ENCODE results near the gene GDI2.
A peak's percentile ranks its signal among the peaks of the same experiment; 100 is the strongest.
"Not testable (repeated sequence)": the region's sequence is repeated elsewhere in the genome, so short reads cannot be mapped to it uniquely, and the experiment has no call there.

GDI2 gene

GRCh38 chr10:5813341-5814109 is at the start of gene GDI2:
GDI2 (minus strand) TSS chr10:5813434; CDS start chr10:5813258, 176 bp downstream.
- DNase-seq: peak; percentile 69 to 84

DNA sequence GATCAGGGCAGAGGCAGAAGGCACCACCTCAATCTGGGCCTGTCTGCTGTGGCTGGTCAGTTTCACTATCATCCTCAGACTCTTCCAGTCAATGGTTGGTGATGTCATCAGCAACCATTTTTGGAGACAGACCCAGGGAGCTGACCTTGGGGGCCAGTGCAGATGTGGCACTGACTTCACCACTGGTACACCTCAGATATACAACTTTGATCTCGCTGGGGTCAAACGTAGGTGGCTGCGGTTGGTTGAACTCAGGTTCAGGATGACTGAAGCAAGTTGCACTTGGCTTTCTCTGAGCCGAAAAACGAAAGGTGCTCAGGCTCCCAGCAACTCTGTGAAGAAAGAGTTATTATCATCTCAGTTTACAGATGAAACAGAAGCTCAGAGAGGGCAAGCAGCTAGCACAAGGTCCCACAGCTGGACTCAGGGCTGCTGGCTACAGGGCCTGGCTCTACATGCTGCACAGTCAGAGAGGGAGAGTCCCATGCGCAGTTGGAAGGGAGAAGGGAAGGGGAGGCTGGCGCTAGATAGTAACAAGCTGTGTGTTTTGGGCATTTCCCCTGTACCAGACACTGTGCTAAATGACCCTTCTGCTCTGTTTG is 49.2 kb upstream of the GDI2 start:
- DNase-seq: no peak

GRCh38 chr10:5860066-5860465 is 46.8 kb upstream of the GDI2 start:
- no peak for DNase-seq

DNA sequence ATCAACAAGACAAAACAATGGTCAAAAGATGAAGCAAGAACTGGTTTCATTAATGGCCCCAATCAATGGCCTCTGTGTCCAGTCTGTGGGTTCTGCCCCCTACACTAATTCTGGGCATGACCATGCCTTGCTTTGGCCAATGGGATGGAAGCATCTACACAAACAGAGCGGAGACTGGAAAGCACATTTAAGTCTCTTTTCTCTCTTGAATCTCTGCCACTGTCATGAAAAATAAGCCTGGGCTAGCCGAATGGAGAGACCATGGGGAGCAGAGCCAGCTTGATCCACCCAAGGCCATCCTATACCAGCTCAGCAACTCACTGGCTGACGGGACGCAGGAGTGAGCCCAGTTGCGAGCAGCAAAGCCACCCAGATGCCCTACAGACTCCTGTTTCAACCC is 45.6 kb upstream of the GDI2 start:
- DNase-seq: no peak

- no peak for DNase-seq
These were observed 43.4 kb upstream of the GDI2 start for GRCh38 chr10:5856701-5857004.

DNA sequence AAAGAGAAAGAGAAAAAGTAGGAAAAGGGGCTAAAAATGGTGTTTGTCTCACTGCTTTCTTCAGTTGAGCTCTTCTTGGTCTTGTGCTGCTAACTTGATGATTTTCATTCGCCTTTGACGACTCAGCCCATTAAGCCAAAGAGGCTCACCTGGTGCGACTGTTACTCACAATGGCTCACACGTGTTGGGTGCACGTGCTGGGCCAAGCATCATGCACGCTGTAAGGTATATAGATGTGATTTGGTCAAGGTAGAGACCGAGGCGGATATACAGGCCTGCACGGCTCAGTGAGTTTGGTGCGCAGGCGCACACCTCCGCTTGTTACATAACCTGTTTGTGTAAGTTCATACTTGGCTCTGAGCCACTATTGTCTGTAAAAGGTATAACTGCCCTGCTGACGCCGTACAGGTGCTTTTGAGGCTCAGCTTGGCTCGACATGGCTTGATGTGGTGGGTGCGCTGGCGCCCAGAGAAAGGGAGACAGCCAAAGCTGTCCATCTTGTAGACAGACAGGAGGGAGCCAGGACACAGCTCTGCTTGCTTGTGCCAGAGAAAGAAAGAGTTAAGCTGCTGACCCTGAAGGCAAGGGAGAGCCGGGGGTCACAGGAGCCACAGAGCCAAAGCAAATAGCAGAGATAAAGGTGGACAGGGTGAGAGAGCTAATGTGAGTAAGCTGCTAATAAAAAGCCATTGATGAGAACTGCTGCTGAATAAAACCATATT is 42.9 kb upstream of the GDI2 start:
- no peak for DNase-seq

DNA sequence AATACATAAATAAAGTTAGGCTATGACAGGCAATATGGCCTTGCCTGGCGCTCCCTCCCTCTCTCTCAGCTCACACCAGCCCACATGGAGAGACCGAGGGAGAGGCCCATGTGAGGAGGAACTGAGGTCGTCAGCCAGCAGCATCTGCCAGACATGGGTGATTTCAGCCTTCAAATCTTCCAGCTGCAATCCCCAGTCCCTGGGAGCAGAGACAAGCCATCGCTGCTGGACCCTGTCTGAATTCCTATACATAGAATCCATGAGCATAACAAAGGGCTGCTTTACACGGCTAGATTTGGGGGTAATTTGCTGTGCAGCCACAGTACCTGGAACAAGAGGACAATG is 40.9 kb upstream of the GDI2 start:
- no peak for DNase-seq

GRCh38 chr10:5846667-5847066 is 33.4 kb upstream of the GDI2 start:
- not testable (repeated sequence) for DNase-seq

DNA sequence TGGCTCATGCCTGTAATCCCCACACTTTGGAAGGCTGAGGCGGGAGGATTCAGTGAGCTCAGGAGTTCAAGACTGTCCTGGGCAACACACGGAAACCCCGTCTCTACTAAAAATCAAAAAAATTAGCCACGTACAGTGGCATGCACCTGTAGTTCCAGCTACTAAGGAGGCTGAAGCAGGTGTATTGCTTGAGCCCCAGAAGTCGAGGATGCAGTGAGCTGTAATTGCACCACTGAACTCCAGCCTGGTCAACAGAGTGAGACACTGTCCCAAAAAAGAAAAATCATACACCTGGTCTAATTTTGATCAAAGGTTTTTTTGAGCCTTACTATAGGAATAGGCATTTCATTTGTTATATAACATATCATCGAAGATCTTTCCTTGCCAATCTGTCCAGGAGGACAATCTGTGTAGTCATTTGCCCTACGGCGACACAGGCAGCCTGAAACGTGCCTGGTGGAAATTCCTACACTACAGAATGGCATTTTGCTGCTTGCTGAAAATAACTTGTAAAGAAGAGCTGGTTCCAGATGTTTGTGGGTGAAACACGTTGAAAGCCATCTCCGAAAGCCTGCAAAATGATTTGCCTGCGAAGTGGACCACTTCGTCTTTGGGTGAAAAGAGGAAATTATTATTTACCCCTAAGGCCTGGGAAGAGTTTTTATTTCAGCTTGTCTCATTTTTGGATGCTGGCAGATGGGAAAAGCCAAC is 31.3 kb upstream of the GDI2 start:
- DNase-seq: no peak

- no peak for DNase-seq
These were observed 30.6 kb upstream of the GDI2 start for GRCh38 chr10:5843686-5844344.

DNA sequence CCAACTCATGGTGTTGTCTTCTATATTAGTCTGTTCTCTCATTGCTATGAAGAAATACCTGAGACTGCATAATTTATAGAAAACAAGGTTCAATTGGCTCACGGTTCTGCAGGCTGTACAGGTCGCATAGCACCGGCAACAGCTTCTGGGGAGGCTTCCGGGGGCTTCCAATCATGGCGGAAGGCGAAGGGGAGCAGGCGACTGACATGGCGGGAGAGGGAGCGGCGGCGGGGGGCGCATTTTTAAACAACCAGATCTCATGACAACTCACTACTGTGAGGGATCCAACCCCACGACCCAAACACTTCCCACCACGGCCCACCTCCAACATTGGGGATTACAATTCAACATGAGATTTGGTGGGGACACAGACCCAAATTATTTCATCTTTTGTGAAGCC is 28.7 kb upstream of the GDI2 start:
- DNase-seq: no peak

DNA sequence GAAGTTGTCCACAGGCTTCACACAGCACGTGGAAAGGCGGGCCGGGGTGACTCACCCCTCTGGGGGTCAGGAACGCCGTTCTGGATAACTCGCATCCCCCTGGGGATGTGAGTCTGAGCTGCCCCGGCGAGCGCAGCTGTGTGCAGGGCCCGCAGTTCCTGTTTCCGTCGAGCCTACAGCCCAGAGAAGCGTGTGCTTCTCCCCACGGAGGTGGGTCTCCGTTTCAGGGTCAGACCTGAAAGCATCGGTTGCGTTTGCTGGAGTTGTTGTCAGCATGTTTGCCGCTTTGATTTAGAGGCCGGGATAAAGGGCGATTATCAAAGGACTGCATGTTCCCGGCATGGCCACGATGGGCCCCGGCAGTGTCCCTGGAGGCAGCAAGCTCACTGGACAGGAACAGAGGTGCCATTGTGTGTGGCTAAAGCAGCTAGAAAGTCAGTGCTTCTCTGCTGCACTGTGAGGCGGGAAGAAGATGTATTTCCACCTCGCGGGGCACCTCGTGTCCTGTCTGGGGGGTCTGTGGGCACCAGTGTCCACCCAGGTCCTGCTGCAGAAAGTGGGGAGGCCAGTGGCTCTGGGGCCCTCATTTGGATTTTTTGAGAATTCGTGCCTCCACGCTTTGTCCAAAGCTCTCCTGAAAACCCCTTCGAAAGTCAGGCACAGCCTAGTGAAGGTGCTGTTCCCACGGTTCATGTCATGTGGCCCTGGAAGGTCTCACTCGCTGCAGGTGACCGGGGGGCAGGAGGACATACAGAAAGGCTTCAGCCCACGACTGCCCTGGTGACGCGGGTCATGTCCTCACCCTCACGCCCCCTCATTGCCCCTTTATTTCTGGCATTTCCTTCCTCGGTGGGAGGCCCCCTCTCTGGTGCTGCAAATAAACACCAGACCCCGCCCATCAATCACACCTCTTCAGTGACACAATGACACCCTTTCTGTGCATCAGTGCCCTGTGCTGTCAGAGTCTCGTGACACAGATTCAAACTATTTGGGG is 27.4 kb upstream of the GDI2 start:
- no peak for DNase-seq

GRCh38 chr10:5836181-5836580 is 22.9 kb upstream of the GDI2 start:
- not testable (repeated sequence) for DNase-seq

GRCh38 chr10:5835446-5836095 is 22.3 kb upstream of the GDI2 start:
- no peak for DNase-seq

DNA sequence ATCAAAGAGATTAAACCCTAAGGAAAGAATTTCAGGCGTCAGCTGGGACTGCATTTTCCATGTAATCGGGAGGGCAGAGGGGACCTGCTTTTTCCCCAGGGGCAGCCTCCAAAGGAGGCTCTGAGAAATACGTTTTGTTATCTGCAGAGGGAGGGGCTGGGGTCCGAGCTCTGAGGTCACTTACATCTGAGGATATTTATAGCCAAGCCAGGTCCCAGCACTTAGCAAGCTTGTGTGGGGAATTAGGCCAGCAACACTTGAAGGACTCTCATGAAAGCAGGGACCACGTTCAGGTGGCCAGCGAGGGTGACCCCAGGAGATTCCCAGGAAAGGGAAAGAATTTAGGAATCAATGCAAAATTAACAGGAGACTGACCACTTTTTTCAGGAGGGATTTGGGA is 20.6 kb upstream of the GDI2 start:
- DNase-seq: no peak

- DNase-seq: no peak
These were observed 19.7 kb upstream of the GDI2 start for GRCh38 chr10:5832946-5833345.

GRCh38 chr10:5831446-5831782 is 18.2 kb upstream of the GDI2 start:
- no peak for DNase-seq

- no peak for DNase-seq
These were observed 17.6 kb upstream of the GDI2 start for GRCh38 chr10:5830629-5831445.

DNA sequence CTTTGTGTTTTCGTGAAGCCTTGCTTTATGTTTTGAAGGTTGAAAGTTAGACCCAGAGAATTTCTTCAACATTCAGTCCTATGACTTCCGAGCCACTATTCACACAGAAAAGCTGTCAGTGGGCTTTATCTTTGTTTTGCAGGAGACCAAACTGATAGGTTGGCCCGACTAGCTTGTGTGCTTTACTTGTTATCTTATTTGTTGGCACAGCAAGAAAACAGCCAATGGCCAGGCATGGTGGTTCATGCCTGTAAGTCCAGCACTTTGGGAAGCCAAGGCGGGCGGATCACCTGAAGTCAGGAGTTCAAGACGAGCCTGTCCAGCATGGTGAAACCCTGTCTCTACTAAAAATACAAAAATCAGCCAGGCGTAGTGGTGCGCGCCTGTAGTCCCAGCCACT is 16.0 kb upstream of the GDI2 start:
- no peak for DNase-seq

DNA sequence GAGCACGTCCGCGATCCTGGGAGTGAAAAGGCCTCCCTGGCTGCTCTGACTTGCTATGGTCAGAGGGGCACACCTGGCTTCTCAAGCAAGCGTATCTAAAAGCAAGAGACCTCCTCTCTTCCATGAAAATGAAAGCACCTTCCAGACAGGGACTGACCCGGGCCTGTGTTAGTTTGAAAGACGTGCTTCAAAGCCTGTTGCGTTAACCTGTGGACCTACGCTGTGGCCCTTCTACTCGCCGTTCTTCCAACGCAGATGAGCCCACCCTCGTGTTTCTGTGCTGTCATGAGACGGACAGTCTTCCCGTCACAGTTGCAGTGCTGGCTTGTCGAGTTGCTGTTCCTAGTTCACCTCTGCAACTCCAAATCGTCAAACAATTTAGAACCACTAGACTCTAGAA is 15.5 kb upstream of the GDI2 start:
- DNase-seq: no peak

- no peak for DNase-seq
These were observed 14.6 kb upstream of the GDI2 start for GRCh38 chr10:5827841-5828240.

Measured in NCI-H524 (cell line).